Uterus (tissue), 4 donors: ENCODE measurements around the gene CRYBG2. TPM values are rescaled to one million over a fixed set of nuclear protein-coding genes. Genes with fewer than 3 reads are reported as not detected.

ENCODE experiments used
- DNase-seq, 2 donors: peaks; one replicate each; pipeline ENCODE4 v3.0.0-alpha.2; 2019 to 2020
- H3K27ac ChIP-seq, 2 donors: fragments of 200-600 bp; sonication (generic); 1 replicate in 1 of 2; 2 replicates in 1 of 2; pipeline ENCODE4 v1.5.1; 2016 to 2018
- H3K27me3 ChIP-seq, 2 donors: fragments of 200-600 bp; sonication (generic); one replicate each; pipeline ENCODE4 v1.5.1; 2018 to 2019; ENCODE audit warnings: control low read depth in 1 of 2
- H3K36me3 ChIP-seq, 2 donors: fragments of 200-600 bp; sonication (generic); one replicate each; pipeline ENCODE4 v1.5.1; 2019; ENCODE audit warnings: control low read depth in 1 of 2
- H3K4me1 ChIP-seq, 2 donors: fragments of 200-600 bp; sonication (generic); one replicate each; pipeline ENCODE4 v1.5.1; 2018 to 2019; ENCODE audit warnings: control low read depth in 1 of 2
- H3K4me3 ChIP-seq, 2 donors: fragments of 200-600 bp; sonication (generic); 1 replicate in 1 of 2; 2 replicates in 1 of 2; pipeline ENCODE4 v1.5.1; 2018 to 2019; ENCODE audit warnings: mild to moderate bottlenecking in 1 of 2
- H3K9me3 ChIP-seq, 2 donors: fragments of 200-600 bp; sonication (generic); one replicate each; pipeline ENCODE4 v1.5.1; 2019; ENCODE audit warnings: control low read depth in 1 of 2
- CTCF ChIP-seq, 4 experiments: fragments of 200-600 bp in 2 of 4; fragments of 450-650 bp in 2 of 4; sonication (generic) in 2 of 4; IDR thresholded peaks; one replicate each; pipeline ENCODE4 v1.5.1; 2016 to 2019; ENCODE audit warnings: antibody characterized with exemption in 4 of 4, mild to moderate bottlenecking in 2 of 4, moderate library complexity in 1 of 4
- POLR2A ChIP-seq, 2 donors: fragments of 450-650 bp; IDR thresholded peaks; one replicate each; pipeline ENCODE4 v1.6.1; 2016; ENCODE audit warnings: antibody characterized with exemption in 2 of 2, mild to moderate bottlenecking in 1 of 2, moderate library complexity in 1 of 2
- intact Hi-C: fragments of 100-400 bp; cut with DNase I; formaldehyde crosslinking; loops from one replicate; pipeline ENCODE4 v1.15.1; 2023; ENCODE audit warnings: low total_unique reads
- total RNA-seq, 4 donors: library from RNA; depleted of rRNA in 3 of 4; stranded (reverse); fragments of >200 nt in 3 of 4; gene quantifications; one replicate each; pipeline versions ENCODE4 v1.1.0 to v1.2.4, GENCODE V29; 2014 to 2023
- donor health status: DM: yes; HTN: yes; CAD: no.

CRYBG2 gene
- total RNA-seq, 4 donors from 2014 or later = 3.0 TPM; not detected in 3

GRCh38 chr1:26278724-26279455 is 75.0 kb downstream of the CRYBG2 start:
- no peaks in the 10 kb centered on the region for H3K36me3 ChIP-seq

GRCh38 chr1:26278303-26278702 is 75.6 kb downstream of the CRYBG2 start:
- DNase-seq = no peak
- peaks cover 3 to 15% of the 10 kb centered on the region in 2 donors for H3K4me1 ChIP-seq
- H3K9me3 ChIP-seq = no peaks in the 10 kb centered on the region
- intact Hi-C loops = no loop called here
- no peak for TF ChIP-seq POLR2A (IDR thresholded peaks at IDR 0.05)
- TF ChIP-seq CTCF (IDR thresholded peaks at IDR 0.05) = no peak
- no peaks in the 10 kb centered on the region for H3K27me3 ChIP-seq
- no peak overlapping the region for H3K4me3 ChIP-seq
- no peaks in the 10 kb centered on the region for H3K36me3 ChIP-seq
- H3K27ac ChIP-seq = peak overlapping the region; percentile 93

More at GRCh38 chr1:26278724-26279455, 75.0 kb downstream of the CRYBG2 start:
- peak overlapping the region; percentile 93 for H3K27ac ChIP-seq
- DNase-seq = peak in 1 of 2 donors; percentile 43
- H3K27me3 ChIP-seq = no peaks in the 10 kb centered on the region
- intact Hi-C loops = no loop called here
- H3K9me3 ChIP-seq = no peaks in the 10 kb centered on the region
- H3K4me1 ChIP-seq = peaks cover 3 to 15% of the 10 kb centered on the region in 2 donors
- no peak for TF ChIP-seq POLR2A (IDR thresholded peaks at IDR 0.05)
- TF ChIP-seq CTCF (IDR thresholded peaks at IDR 0.05) = no peak
- H3K4me3 ChIP-seq = peak overlapping the region; percentile 56 to 85

GRCh38 chr1:26277719-26278118 is 76.2 kb downstream of the CRYBG2 start:
- H3K4me3 ChIP-seq = no peak overlapping the region
- no peaks in the 10 kb centered on the region for H3K27me3 ChIP-seq
- intact Hi-C loops = no loop called here
- no peak for DNase-seq
- no peaks in the 10 kb centered on the region for H3K9me3 ChIP-seq
- TF ChIP-seq CTCF (IDR thresholded peaks at IDR 0.05) (no peak), POLR2A (IDR thresholded peaks at IDR 0.05) (no peak)
- H3K27ac ChIP-seq = peak overlapping the region; percentile 93
- H3K36me3 ChIP-seq = no peaks in the 10 kb centered on the region
- H3K4me1 ChIP-seq = peaks cover 3 to 15% of the 10 kb centered on the region in 2 donors

GRCh38 chr1:26277261-26277661 is 76.7 kb downstream of the CRYBG2 start:
- DNase-seq = no peak
- H3K36me3 ChIP-seq = no peaks in the 10 kb centered on the region
- no peak overlapping the region for H3K4me3 ChIP-seq
- intact Hi-C loops = no loop called here
- H3K27ac ChIP-seq = peak overlapping the region; percentile 86 to 93
- no peak for TF ChIP-seq CTCF (IDR thresholded peaks at IDR 0.05)
- H3K27me3 ChIP-seq = no peaks in the 10 kb centered on the region
- peaks cover 3 to 15% of the 10 kb centered on the region in 2 donors for H3K4me1 ChIP-seq
- H3K9me3 ChIP-seq = no peaks in the 10 kb centered on the region

- DNase-seq = no peak
- H3K27me3 ChIP-seq = no peaks in the 10 kb centered on the region
- peaks cover 3 to 15% of the 10 kb centered on the region in 2 donors for H3K4me1 ChIP-seq
- no peak overlapping the region for H3K4me3 ChIP-seq
- H3K9me3 ChIP-seq = no peaks in the 10 kb centered on the region
- peak overlapping the region; percentile 80 to 86 for H3K27ac ChIP-seq
- no peaks in the 10 kb centered on the region for H3K36me3 ChIP-seq
- TF ChIP-seq CTCF (IDR thresholded peaks at IDR 0.05) (no peak), POLR2A (IDR thresholded peaks at IDR 0.05) (no peak)
- intact Hi-C loops = no loop called here
Measured at GRCh38 chr1:26276432-26276838, 77.5 kb downstream of the CRYBG2 start.
